ENCODE measurements around the gene GAL.
"Not testable (repeated sequence)": the region's sequence is repeated elsewhere in the genome, so short reads cannot be mapped to it uniquely, and the experiment has no call there.

- not testable (repeated sequence) for TF ChIP-seq POLR2A, CTCF (IDR thresholded peaks at IDR 0.05)
Observed at GRCh38 chr11:68634606-68635005, 49.7 kb upstream of the GAL start.

Data from heart left ventricle (tissue), 13 donors.